ENCODE measurements around the gene DPEP3.

DPEP3 gene

GRCh38 chr16:67930191-67930590 is 50.1 kb downstream of the DPEP3 start:
- no peak for DNase-seq (ENCODE audit: low read depth)

DNA sequence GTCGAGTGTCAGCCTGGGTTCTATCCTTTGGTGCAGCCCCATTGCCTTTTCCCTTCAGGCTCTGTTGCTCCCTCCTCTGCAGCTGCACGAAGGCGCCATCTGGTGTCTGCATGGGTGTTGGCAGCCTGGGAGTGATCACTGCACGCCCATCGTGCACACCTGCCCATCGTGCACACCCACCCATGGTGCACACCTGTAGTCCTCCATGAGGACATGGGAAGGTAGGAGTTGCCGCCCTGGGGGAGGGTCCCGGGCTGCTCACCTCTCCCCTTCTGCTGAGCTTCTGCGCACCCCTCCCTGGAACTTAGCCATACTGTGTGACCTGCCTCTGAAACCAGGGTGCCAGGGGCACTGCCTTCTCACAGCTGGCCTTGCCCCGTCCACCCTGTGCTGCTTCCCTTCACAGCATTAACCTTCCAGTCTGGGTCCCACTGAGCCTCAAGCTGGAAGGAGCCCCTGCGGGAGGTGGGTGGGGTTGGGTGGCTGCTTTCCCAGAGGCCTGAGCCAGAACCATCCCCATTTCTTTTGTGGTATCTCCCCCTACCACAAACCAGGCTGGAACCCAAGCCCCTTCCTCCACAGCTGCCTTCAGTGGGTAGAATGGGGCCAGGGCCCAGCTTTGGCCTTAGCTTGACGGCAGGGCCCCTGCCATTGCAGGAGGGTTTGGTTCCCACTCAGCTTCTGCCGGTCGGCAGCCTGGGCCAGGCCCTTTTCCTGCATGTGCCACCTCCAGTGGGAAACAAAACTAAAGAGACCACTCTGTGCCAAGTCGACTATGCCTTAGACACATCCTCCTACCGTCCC is 51.5 kb downstream of the DPEP3 start:
- DNase-seq (ENCODE audit: low read depth): peak; percentile 53

DNA sequence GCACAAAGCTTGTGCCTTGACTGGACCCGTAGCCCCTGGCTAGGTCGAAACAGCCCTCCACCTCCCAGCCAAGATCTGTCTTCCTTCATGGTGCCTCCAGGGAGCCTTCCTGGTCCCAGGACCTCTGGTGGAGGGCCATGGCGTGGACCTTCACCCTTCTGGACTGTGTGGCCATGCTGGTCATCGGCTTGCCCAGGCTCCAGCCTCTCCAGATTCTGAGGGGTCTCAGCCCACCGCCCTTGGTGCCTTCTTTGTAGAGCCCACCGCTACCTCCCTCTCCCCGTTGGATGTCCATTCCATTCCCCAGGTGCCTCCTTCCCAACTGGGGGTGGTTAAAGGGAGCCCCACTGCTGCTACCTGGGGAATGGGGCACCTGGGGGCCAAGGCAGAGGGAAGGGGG is 52.2 kb downstream of the DPEP3 start:
- DNase-seq (ENCODE audit: low read depth): no peak

DNA sequence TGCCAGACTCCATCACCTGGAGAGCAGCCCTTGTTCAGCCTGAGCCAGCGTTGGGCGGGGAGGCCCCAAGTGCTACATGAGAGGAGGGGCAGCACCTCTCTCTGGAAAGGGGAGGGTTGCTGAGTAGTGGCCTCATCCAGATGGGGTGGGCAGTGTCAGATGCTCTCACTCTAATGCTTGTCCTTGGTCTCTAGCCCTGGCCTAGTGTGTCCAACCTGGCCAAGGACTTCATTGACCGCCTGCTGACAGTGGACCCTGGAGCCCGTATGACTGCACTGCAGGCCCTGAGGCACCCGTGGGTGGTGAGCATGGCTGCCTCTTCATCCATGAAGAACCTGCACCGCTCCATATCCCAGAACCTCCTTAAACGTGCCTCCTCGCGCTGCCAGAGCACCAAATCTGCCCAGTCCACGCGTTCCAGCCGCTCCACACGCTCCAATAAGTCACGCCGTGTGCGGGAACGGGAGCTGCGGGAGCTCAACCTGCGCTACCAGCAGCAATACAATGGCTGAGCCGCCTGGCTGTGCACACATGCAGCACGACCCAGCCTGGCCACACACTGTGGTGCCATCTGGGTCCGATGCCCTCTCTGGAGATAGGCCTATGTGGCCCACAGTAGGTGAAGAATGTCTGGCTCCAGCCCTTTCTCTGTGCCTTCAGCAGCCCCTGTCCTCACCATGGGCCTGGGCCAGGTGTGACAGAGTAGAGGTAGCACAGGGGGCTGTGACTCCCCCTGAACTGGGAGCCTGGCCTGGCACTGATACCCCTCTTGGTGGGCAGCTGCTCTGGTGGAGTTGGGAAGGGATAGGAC is 53.0 kb downstream of the DPEP3 start:
- DNase-seq (ENCODE audit: low read depth): no peak

DNA sequence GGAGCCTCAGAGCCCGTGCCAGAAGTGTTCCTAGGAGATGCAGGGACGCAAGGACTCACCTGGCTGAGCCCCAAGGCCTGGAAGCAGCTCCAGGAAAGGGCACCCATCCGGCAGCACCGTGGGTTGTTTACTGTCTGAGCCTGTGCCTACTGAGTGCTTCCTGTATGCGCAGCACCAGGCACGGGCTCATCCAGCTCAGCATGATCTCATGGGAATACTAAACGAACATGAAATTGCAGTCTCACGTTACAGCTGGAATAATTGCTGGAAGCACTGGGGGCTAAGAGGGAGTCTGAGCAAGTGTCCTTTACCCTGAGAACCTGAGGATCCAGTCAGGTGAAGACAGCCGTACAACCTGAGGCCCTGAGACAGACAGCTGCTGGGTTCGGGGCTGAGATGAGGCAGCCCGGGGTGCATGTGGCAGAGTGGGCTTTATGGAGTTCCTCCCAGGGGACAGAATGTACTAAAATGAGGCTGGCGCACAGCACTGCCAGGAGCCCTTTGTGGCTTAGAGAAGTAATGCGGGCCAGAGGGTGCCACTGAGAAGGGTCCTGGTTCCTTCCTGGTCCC is 54.0 kb downstream of the DPEP3 start:
- DNase-seq (ENCODE audit: low read depth): no peak

Measured in stimulated activated CD8-positive, alpha-beta memory T cell treated with anti-CD3 and anti-CD28 coated beads, Interleukin-15, amount 100 ng/mL, for 1 hour (primary cell).